Superior temporal gyrus (tissue), 1 donor: ENCODE results near the gene WWC2.

Experiments used
- DNase-seq: peaks from one replicate; pipeline ENCODE4 v3.0.0-alpha.2; 2016; ENCODE audit errors: extremely low spot score

The WWC2 gene

DNA sequence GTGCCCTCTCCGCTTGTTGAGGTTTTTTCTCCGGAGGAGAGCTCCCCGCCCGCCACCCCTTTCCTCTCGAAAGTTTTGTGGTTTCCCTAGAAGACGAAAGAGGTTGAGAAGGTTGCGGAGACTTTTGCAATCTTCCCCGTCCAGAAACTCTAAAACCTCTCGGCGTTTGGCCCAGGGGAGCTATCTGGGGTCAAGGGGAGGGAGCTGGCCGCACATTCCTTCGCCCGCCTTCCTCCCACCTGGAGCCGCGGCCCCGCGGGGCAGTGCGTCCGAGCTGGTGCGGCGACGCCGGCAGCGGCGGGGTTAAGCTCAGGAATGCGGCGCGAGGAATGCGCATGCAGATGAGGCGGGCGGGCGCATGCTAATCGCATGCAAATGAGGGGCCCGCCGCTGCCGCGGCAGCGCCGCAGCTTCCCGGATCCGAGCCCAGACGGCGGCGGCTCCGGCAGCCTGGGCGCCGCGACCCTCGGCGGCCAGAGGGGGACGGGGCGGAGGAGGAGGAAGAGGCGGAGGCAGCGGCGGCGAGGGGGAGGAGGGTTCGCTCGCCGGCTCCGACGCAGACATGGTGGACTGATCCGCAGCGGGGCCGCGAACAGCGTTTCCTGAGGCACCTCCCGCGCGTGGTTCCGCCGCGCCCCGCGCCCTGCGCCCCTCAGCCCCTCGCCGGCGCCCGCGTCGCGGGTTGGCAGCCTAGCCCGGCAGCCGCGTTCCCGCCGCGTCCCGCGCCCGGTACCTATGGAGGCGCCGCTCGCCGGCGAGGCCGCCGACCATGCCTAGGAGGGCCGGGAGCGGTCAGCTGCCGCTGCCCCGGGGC is at the start of gene WWC2:
WWC2 (plus strand) TSS at position 535 of the 814 bp plus-strand sequence; CDS start at position 770, 235 bp downstream.
- DNase-seq: peak; percentile 74

DNA sequence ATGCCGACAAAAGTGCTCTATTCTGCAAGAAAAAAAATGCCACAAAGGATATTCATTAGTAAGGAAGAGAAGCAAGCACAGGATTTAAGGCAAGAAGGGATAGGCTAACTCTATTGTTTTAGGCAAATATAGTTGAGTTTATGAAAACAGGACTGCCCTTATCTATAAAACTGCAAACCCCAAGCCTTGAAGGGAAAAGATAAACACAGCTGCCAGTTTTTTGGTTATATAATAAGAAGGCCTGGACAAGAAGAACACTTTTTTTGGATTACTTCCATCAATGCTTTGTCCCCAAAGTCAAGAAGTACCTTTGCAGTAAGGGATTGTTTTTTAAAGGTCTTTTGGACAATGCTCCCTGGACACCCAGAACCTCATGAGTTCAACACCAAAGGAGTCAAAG is 45.4 kb upstream of the WWC2 start:
- no peak for DNase-seq

DNA sequence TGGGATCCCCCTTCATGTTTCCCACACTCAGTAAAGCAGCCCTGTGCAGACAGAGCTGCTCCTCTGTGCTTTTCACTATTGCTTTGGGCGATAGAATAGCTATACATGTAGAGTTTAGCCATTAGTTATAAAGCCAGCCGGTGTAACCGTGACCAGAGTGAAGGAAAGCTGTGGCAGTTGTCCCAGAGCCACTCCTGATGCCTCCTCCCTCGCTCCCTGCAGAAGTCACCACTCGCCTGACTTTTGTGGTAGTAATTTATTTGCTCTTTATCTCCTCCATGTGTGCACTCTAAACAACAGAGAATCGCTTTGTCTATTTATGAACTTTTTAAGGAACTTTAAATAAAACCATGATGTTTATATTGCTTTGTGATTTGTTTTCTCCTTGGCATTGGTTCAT is 41.8 kb upstream of the WWC2 start:
- DNase-seq: no peak

DNA sequence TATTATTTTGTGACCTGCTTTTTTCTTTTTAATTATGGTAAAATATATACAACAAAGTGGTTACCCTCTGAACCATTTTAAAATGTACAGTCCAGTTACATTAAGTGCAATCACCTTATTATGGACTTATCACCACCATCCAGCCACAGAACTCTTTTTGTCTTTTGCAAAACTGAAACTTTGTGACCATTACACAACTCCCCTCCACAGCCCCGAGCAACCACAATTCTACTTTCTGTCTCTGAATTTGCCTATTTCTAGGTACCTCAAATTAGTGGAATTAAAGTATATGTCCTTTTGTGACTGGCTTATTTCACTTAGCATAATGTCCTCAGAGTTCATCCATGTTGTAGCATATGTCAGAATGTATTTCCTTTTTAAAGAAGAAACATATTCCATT is 39.3 kb upstream of the WWC2 start:
- no peak for DNase-seq

DNA sequence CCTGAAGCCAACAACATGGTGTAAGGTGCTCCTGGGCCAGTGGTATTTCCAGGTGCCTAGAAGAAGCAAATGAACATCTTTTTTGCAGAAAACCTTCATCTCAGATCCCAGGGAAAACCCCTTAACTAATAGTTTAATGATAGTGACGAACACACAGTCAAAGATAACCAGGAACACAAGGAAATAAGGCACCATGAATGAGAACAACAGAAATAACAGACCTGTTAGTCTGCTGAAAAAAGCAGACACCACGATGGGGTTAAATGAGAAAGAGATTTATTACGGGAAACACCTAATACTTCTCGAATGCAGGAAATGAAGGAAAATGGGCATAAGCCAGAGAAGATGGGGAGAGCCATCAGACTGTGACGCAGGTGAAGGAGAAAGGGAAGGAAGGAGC is 30.6 kb upstream of the WWC2 start:
- DNase-seq: no peak

DNA sequence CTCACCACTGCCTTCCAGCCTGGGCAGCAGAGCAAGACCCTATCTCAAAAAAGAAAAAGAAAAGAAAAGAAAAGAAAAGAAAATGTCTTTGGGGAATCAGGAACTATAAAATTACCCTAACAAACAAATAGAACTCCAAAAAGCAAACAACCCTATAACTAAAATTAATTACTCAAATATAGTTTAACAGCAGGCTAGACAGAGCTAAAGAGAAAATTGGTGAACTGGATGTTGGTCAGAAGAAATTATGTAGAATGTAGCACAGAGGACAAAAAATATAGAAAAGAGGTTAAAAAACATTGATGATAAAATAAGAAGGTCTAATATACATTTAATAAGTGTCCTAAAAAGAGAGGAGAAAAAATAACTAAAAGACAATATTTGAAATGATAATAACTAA is 27.8 kb upstream of the WWC2 start:
- DNase-seq: no peak

DNA sequence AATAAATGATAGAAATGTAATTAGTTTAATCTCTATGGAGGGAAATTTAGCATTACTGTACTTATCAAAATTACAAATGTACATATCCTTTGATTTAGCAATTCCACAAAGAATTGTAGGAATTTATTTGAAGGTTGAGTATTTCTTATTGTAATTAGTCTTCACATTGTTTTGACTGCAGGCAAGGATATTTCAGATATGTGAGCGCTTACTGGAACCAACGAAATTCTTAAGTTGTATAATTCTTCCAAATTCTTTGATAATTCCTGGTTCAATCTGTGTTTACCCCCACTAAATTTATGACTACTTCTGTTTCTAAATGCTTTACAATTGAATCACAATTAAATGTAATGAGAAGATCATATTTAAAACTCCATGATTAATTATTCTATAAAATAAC is 26.9 kb upstream of the WWC2 start:
- no peak for DNase-seq

DNA sequence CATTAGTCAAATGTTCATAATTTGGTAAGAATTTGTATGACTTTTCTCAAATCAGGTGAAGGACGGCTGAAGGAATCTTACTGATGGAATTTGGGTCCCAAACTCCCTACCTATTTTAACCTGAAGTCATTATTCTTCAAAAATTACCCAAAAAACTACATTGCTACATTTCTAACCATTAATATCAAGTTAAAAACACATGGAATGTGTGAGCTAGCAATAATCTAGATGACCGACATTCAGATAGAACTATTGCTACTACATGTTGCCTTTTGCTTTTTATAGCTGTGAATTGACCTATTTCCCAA is 25.3 kb upstream of the WWC2 start:
- no peak for DNase-seq

DNA sequence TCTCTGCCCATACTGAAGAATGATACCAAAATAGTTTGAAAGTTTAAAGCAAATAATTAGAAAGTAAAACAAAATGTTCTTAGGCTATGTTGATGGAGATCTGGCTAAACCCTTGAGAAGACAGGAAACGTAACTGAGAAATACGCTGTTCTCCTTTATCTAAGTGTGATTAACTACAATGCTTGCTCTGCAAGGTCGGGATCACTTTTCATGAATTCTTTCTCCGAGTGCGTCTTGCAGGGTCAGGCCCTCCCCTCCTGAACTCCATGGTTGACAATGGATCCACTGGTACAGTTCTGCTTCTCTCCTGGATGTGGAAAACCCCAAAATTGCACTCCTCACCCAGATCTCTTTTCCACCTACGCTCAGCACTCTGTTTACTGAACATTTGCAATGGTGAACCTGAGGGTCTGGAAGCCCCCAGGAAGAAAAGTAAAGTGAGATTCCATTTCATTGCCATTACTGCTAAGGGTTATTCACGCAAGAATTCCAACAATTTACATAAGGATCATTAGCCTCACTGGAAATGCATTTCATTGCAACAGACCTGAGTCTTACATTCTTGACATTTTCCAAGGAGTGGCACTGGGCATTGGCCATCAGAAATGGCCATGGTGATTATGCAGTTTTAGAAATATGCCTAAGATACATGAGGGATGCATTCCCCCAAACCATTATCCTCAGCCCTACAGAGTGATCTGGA is 24.6 kb upstream of the WWC2 start:
- no peak for DNase-seq

DNA sequence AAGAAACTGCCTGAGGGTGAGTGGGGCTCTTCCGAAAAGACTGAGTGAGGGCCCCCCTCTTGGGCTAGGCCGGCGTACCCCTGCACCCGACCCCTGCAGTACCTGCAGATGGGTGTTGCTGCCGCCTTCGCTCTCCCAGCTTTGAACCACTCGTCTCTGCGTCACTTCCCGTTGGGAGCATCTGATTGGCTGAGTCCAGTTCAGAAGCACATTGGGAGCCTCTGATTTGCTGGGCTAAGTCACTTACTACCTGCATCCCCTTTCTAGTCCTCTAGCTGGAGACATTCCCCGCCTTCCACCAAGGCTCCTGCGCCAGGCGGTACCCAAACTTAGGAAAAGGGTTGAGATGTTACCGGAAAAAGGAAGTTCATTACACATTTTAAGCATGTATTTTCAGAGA is 20.4 kb upstream of the WWC2 start:
- DNase-seq: no peak

DNA sequence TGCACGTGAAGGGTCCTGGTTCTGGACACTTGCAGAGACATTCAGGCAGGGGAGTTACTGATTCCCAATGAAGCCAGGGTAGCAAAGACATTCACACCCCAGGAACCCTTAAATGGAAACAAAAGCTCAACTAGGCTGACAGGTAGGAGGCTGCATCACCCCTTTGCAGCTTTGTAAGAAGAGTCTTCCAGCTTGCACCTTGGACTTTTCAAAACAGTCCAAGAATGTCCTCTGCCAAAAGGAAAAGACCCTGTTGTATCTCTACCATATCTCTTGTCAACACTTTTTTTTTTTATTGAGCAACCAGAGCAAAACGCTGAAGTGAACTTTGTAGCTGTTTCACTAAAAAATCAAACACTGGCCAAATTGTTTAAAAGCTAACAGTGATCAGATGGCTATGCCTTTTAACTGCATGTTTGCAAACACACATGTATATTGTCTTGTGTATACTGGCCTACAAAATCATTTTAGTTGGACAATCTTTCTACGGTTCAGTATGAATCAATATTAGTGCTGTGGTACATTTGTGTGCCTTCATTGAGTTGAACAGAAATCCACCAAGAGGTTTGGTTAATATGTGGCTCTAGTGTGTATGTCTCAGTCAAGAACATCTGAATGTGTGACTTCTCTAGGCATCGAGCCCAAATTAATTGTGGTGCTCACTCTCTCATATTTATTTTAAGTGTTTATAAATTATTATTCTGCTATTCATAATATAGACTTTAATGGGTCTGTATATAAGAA is 18.5 kb upstream of the WWC2 start:
- no peak for DNase-seq

DNA sequence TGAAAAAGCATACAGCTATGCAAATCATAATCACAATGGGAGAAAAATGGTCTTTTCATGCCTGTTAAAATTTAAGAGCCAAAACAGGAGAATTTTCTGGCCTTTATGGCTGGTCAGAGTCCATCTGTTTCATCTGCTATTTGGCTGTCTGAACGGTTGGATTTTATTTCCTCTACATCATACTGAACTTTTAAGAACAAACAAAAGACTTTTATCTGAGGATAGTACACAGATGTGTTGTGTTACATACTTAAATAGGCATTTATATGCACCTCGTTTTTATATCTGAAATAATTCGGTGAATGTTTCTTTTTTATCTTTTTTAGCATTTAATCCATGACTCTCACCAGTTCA is 18.0 kb upstream of the WWC2 start:
- no peak for DNase-seq

DNA sequence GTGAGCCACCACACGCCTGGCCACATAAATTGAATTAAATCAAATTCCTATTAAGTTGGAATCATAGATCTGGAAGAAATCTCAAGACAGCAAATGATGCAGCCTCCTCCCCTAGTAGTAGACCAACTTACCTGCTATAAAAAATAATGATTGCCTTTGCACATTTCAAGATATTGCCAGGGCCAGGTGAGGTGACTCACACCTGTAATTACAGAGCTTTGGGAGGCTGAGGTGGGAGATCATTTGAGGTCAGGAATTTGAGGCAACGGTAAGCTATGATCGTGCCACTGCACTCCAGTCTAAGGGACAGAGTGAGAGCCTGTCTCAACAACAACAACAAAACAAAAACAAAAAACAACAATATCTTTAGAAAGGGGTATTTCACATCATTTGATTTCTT is 17.0 kb upstream of the WWC2 start:
- DNase-seq: no peak

DNA sequence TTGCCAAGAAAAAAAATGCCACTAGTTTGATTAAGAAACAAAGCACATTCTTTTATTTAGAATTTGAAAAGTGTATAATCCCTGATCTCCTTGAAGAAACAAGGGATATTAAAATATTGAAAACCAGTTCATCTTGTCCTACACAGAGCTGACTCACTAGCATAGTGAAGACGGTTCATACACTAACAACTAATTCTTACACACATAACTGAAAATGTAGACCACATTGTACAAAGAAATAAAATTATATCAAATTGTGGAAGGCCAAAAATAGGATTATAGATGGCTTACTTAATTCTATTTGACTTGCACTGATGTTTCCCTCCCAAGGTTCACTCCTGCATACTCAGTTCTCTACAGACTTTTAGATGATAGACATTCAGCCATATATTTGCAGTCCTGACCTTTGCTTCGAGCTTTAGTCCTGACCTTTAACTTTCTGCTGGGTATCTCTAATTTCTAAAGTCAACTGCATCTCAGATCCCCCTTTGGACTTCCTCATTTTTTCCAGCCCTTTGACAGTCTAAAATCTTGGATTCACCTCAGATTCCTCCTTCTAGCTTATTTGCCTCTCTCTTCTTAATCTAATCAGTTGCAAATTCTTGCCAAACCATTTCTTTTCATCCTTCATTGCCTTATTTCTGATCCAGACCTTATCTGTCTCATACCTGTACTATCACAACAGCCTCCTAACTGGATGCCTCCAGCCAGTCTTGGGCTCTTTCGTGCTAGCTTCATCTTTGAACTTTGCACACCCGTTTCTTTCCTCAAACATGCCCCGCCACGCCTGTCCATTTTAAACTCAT is 4.5 kb upstream of the WWC2 start:
- peak; percentile 10 for DNase-seq

DNA sequence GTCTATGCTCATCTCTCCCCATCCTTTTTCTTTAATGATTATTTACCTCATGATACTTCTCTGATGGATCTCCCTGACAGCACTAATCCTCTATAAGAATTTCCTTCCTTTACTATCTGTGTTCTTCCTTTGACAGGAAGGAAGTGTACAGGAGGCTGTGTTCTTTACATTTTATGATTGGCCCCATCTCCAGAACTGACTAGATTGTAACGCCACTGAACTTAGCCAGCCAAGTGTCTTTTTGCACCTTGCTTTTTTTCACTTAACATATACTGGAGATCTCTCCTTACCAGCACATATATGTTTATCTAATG is 3.9 kb upstream of the WWC2 start:
- DNase-seq: no peak

DNA sequence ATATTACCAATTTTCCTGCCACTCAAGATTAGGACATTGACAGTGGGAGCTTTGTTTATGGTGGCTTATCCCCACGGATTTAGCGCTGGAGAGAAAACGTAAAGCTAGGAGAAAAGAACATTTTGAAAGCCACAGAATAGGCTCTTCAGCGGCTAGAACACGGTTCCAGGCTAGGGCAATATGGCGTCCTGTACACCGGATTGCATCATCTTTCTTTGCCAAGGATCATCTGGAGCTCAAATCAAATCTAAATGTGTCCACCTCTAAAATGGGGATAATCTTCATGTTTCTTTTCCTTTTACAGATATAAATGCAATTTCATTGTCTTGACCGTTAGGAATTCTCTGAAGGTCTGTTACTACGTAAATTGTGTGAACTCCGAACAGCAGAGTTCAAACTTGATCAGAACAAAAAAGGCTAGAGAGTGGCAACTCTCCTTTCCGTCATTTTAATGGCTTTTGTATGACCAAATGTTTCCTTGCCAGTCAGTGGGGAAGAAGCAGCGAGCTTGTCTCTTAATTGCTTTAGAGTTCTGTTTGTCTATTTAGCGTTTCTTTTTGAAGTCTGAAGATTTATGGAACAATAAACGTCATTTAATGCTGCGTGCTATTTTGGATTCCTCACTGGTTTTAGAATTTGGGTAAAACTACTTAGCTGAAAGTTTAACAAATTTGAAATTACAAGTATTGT is 2.6 kb upstream of the WWC2 start:
- DNase-seq: no peak

DNA sequence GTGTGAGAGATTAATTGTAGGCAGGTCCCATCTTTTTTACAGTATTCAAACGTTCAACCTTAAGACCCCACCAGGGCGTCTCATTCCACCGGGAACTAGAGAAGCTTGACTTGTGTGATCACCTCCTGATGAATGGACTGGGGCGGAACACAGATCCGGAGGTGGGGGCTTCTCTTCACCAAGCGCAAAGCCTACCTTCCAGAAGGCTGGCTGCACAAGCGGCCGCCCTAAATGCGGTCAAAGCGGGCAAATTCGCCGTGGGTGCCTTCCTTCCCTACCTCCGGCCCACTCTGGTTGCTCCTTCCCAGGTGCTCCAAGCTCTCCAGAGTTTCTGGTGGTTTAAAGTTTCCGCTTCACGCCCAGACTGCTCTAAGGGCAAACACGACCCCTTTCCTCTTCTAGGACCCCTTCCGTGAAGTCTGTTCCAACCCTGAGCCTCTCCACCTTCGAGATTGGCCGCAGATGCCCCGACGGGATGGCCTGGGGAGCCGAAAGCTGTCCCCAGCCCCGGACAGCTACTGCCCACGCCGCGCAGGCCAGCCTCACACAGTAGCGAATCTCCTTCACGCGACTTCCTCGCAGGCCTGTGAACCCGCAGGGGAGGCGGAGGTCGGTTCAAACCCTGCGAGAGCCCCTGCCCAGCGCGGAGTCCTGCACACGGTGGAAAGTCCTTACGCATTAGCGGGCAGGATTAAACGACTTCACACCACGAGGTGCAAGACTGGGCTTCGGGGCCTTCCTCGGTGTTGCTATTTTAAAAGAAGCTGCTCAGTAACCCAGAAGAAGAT is 1.6 kb upstream of the WWC2 start:
- DNase-seq: peak; percentile 6

DNA sequence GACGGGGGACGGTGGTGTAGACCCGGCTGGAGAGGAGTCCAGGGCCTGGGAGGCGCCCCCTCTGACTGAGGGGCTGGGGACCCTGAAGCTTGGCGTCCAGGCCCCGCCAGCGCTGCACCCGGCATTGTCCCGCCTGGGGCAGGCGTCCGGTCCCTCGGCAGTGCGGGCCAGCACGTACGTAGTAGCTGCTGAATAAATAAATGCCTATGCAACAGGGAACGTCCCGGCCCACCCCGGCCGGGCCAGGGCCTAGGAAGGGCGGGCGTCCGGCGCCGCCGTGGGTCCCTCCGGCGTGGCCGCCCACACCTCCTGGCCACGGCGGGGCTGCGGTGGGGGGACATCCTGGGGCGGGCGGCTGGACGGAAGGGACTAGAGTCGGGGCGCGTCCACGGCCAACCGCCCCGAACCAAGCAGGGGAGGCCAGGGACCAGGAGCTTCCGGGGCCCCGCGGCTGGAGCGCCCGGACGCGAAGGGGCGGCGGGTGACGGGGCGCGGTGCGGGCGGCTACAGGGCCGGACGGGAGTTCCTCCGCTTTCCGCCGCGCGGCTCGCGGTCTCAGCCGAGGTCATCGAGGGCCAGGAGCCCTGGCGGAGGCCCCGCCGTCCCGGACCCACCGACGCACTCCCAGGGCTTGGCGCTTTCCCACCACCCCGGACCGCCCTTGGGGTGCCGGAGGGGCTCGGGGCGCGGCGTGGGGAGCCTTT is 886 bp upstream of the WWC2 start:
- no peak for DNase-seq

DNA sequence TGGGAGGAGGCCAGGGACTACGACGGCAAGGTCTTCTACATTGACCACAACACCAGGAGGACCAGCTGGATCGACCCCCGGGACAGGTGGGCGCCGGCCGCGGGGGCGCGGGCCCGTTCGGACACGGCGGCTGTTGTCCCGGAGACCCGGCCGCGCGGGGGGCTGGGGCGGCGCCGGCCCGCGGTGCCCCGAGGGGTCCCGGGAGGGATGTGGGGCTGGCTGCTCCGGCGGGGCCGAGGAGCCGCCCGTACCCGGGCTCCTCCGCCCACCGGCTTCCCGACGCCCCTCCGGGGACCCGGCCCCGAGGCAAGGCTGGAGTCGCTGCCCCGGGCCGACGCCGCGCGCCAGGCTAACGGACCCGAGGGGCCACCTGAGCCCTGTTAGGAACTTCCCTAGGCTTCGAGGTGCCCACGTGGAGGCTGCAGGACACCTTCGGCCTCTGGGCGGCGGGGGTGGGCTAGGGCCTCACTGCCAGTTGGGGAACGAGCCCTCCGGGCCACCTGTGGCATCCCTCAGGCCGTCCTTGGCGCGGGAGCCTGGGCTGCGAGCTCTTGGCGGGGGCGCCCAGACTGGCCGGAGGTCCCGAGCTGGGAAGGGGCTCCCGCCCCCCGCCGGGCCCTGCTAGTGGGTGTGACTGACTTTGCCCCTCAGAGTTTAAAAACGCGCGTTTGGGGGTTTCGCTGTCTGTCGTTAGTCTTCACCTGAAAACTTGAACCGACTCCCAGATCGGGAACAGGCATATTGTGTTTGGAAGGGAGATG is 660 bp downstream of the WWC2 start:
- DNase-seq: no peak

DNA sequence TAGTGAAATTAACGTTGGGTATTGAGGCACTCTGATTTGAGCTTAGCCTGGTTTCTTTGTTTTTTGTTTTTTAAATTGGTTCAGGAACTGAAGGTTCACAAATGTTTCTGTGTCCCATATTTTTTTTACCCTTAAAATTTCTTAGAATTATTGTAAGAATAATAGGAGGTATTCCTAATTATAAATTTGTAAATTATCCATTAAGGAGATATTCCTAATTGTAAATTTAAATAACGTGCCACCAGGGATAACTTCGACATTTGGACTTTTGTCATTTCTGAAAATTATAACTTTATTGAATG is 1.2 kb downstream of the WWC2 start:
- DNase-seq: no peak
